Measurements from ENCODE around the gene EYA2.

Gene EYA2

GRCh38 chr20:47036091-47036870, 141.6 kb downstream of the EYA2 start:
- DNase-seq (ENCODE audit: low spot score) = no peak

- DNase-seq (ENCODE audit: low spot score) = no peak
These were observed 144.2 kb downstream of the EYA2 start for GRCh38 chr20:47038566-47039560.

GRCh38 chr20:47040506-47041125, 146.0 kb downstream of the EYA2 start:
- DNase-seq (ENCODE audit: low spot score) = no peak

- DNase-seq (ENCODE audit: low spot score) = no peak
These were observed 146.8 kb downstream of the EYA2 start for GRCh38 chr20:47041396-47041899.

GRCh38 chr20:47042464-47042863, 147.8 kb downstream of the EYA2 start:
- no peak for DNase-seq (ENCODE audit: low spot score)

GRCh38 chr20:47043086-47043485, 148.4 kb downstream of the EYA2 start:
- DNase-seq (ENCODE audit: low spot score) = no peak

GRCh38 chr20:47044938-47045337, 150.3 kb downstream of the EYA2 start:
- DNase-seq (ENCODE audit: low spot score) = no peak

- no peak for DNase-seq (ENCODE audit: low spot score)
These were observed 153.4 kb downstream of the EYA2 start for GRCh38 chr20:47048054-47048453.

- DNase-seq (ENCODE audit: low spot score) = no peak
These were observed 155.1 kb downstream of the EYA2 start for GRCh38 chr20:47049771-47050170.

GRCh38 chr20:47050996-47051395, 156.4 kb downstream of the EYA2 start:
- DNase-seq (ENCODE audit: low spot score) = no peak

GRCh38 chr20:47051936-47052526, 157.4 kb downstream of the EYA2 start:
- no peak for DNase-seq (ENCODE audit: low spot score)

GRCh38 chr20:47054506-47054905, 159.9 kb downstream of the EYA2 start:
- DNase-seq (ENCODE audit: low spot score) = no peak

- DNase-seq (ENCODE audit: low spot score) = no peak
These were observed 160.3 kb downstream of the EYA2 start for GRCh38 chr20:47054945-47055344.

GRCh38 chr20:47055699-47056369, 161.2 kb downstream of the EYA2 start:
- DNase-seq (ENCODE audit: low spot score) = no peak

GRCh38 chr20:47057661-47058060, 163.0 kb downstream of the EYA2 start:
- no peak for DNase-seq (ENCODE audit: low spot score)

GRCh38 chr20:47058236-47058635, 163.6 kb downstream of the EYA2 start:
- no peak for DNase-seq (ENCODE audit: low spot score)

- no peak for DNase-seq (ENCODE audit: low spot score)
These were observed 164.9 kb downstream of the EYA2 start for GRCh38 chr20:47059536-47059935.

GRCh38 chr20:47061549-47061948, 166.9 kb downstream of the EYA2 start:
- DNase-seq (ENCODE audit: low spot score) = no peak

- DNase-seq (ENCODE audit: low spot score) = no peak
These were observed 167.7 kb downstream of the EYA2 start for GRCh38 chr20:47062226-47062890.

GRCh38 chr20:47063407-47063806, 168.8 kb downstream of the EYA2 start:
- DNase-seq (ENCODE audit: low spot score) = no peak

GRCh38 chr20:47063808-47064207, 169.2 kb downstream of the EYA2 start:
- DNase-seq (ENCODE audit: low spot score) = no peak

Data from globus pallidus (tissue), 1 donor.